NT2/D1 (cell line): ENCODE data around the gene L3MBTL4.

ENCODE experiments used
- SUZ12 ChIP-seq: IDR thresholded peaks from 2 replicates; pipeline ENCODE4 v1.6.1; 2011; ENCODE audit not compliant: insufficient read length, insufficient read depth; ENCODE audit errors: extremely low read depth
- YY1 ChIP-seq: IDR thresholded peaks from 2 replicates; pipeline ENCODE4 v1.6.1; 2011; ENCODE audit not compliant: insufficient read length, insufficient read depth
- ZNF274 ChIP-seq: IDR thresholded peaks from 2 replicates; pipeline ENCODE4 v1.6.1; 2011; ENCODE audit warnings: mild to moderate bottlenecking, low read depth, low read length

DNA sequence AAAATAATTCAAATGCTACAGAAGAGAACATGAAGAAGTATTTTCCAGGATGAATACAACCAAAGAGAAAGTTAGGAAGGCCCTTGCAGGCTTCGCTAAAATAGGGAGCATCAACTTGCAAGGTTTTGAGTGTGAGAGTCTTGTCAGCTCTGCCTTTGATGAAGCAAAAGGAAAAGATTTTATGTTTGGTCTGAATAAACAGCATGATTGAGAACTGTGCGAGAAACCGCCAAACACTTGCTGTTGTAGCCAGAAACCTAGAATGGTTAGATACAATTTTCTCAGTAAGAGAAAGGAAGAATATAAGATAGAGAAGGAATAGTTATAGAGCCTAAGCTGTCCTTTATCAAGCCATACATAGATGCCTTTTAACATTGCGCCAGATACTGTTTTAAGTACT lies 163.6 kb downstream of the L3MBTL4 start:
- TF ChIP-seq SUZ12 (no peak), YY1 (no peak), ZNF274 (no peak)
